Ovary (tissue), 9 donors: Measurements from ENCODE around the gene SBF2. TPM values are rescaled to one million over a fixed set of nuclear protein-coding genes. Genes with fewer than 3 reads are reported as not detected.

ENCODE experiments used
- DNase-seq, 5 donors: peaks; one replicate each; pipeline ENCODE4 v3.0.0-alpha.2; 2019 to 2020
- H3K27ac ChIP-seq, 2 donors: fragments of 200-600 bp; one replicate each; pipeline versions ENCODE4 v1.5.1 to v1.8.0; 2019 to 2022
- H3K27me3 ChIP-seq: fragments of 200-600 bp; one replicate; pipeline ENCODE4 v1.8.0; 2022
- H3K36me3 ChIP-seq: fragments of 200-600 bp; sonication (generic); one replicate; pipeline ENCODE4 v1.5.1; 2019
- H3K4me1 ChIP-seq: one replicate; pipeline ENCODE4 v1.8.1; 2013; ENCODE audit warnings: mild to moderate bottlenecking, moderate library complexity; ENCODE audit not compliant: insufficient read depth
- H3K4me3 ChIP-seq: fragments of 200-600 bp; sonication (generic); one replicate; pipeline ENCODE4 v1.5.1; 2017
- H3K9me3 ChIP-seq, 2 donors: fragments of 200-600 bp in 1 of 2; sonication (generic) in 1 of 2; one replicate each; pipeline versions ENCODE4 v1.5.1 to v1.8.1; 2013 to 2019; ENCODE audit warnings: mild to moderate bottlenecking in 1 of 2, moderate library complexity in 1 of 2
- EP300 ChIP-seq: sonication (generic); formaldehyde crosslinking; IDR thresholded peaks from one replicate; pipeline ENCODE4 v1.6.1; 2017; ENCODE audit warnings: antibody characterized with exemption
- POLR2A ChIP-seq: fragments of 450-650 bp; IDR thresholded peaks from one replicate; pipeline ENCODE4 v1.6.1; 2017; ENCODE audit warnings: antibody characterized with exemption, mild to moderate bottlenecking, moderate library complexity
- WGBS, 3 donors: extraction: QIAGEN DNeasy Blood & Tissue Kit in 1 of 3; methylation state at CpG; one replicate each; pipeline versions ENCODE4 v1.1.5 to v1.1.7; 2013 to 2017; 5-methylcytosine and 5-hydroxymethylcytosine counted together
- intact Hi-C, 4 donors: fragments of 100-400 bp; cut with DNase I; formaldehyde crosslinking; loops; one replicate each; pipeline versions ENCODE4 v1.11.0 to v1.15.1; 2022 to 2023
- polyA plus RNA-seq, 2 donors: library from polyadenylated mRNA; stranded (reverse); fragments of 200-250 nt in 1 of 2; fragments of 350-450 nt in 1 of 2; fragmentation: Illumina TruSeq in 1 of 2; extraction: RNeasy Lipid Tissue Mini Kit (QIAGEN cat#74804) in 1 of 2; gene quantifications; one replicate each; pipeline ENCODE4 v1.2.3, GENCODE V29; 2013 to 2014
- total RNA-seq, 7 donors: library from RNA; depleted of rRNA in 2 of 7; stranded (reverse); fragments of >200 nt in 2 of 7; fragmentation: NEBNext Ultra II Directional in 3 of 7; extraction: Animal tissue kit (Norgen Biotek cat#: 25700) in 3 of 7; gene quantifications; one replicate each; pipeline versions ENCODE4 v1.1.0 to v1.2.4, GENCODE V29; 2016 to 2023
- TF ChIP-seq, protein P1 (sequence below), 3 donors: fragments of 450-650 bp in 2 of 3; fragments of 200-600 bp in 1 of 3; IDR thresholded peaks; one replicate each; pipeline versions ENCODE4 v1.5.1 to v1.8.0; 2016 to 2022; ENCODE audit warnings: antibody characterized with exemption in 3 of 3, mild to moderate bottlenecking in 1 of 3
- donor health status: DM: no; HTN: no; CAD: no; lungs with moderate emphysema.
- donor health status: DM: no; HTN: no; CAD: no.
- donor health status: Bipolar disorder and iron deficiency.
- donor health status: DM: yes; HTN: yes; CAD: no.
- donor health status: DM: no; HTN: no; CAD: no.
- donor health status: DM: yes; HTN: yes; CAD: no.

SBF2 gene
- total and polyA plus RNA-seq, 9 donors, result 27.4 to 77.5 (median 50.8) TPM

DNA sequence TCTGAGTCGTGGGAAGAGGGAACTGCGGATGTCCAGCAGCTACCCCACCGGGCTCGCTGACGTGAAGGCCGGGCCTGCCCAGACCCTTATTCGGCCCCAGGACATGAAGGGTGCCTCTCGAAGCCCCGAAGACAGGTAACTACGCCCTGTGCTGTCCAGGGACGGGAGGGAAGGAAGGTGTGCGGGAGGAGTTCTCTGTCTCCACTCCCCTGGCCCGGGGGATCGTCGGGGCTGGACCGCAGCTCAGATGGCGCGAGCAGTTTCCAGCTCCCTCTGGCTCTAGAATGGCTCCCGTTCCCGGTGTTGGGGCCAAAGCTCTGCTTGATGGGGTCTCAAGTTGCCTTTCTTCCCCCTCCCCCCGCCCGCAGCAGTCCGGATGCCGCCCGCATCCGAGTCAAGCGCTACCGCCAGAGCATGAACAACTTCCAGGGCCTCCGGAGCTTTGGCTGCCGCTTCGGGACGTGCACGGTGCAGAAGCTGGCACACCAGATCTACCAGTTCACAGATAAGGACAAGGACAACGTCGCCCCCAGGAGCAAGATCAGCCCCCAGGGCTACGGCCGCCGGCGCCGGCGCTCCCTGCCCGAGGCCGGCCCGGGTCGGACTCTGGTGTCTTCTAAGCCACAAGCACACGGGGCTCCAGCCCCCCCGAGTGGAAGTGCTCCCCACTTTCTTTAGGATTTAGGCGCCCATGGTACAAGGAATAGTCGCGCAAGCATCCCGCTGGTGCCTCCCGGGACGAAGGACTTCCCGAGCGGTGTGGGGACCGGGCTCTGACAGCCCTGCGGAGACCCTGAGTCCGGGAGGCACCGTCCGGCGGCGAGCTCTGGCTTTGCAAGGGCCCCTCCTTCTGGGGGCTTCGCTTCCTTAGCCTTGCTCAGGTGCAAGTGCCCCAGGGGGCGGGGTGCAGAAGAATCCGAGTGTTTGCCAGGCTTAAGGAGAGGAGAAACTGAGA lies 12.2 kb upstream of the SBF2 start:
- 8 to 11% (median 10%) methylated on average over 62 to 65 of the region's 65 CpGs for WGBS, 3 donors
- Histone ChIP-seq H3K9me3 (no peaks in the 10 kb centered on the region), H3K36me3 (no peaks in the 10 kb centered on the region), H3K4me1 (peaks cover 10% of the 10 kb centered on the region), H3K27ac (peak overlapping the region; percentile 17 to 94), H3K27me3 (no peaks in the 10 kb centered on the region), H3K4me3 (peak overlapping the region; percentile 70)
- TF ChIP-seq, protein P1, sequence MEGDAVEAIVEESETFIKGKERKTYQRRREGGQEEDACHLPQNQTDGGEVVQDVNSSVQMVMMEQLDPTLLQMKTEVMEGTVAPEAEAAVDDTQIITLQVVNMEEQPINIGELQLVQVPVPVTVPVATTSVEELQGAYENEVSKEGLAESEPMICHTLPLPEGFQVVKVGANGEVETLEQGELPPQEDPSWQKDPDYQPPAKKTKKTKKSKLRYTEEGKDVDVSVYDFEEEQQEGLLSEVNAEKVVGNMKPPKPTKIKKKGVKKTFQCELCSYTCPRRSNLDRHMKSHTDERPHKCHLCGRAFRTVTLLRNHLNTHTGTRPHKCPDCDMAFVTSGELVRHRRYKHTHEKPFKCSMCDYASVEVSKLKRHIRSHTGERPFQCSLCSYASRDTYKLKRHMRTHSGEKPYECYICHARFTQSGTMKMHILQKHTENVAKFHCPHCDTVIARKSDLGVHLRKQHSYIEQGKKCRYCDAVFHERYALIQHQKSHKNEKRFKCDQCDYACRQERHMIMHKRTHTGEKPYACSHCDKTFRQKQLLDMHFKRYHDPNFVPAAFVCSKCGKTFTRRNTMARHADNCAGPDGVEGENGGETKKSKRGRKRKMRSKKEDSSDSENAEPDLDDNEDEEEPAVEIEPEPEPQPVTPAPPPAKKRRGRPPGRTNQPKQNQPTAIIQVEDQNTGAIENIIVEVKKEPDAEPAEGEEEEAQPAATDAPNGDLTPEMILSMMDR (IDR thresholded peaks at IDR 0.05), result no peak
- TF ChIP-seq EP300 (no peak), POLR2A (no peak)
- DNase-seq, result peak in 4 of 5 donors; percentile 42 to 57 (median 52)
- intact Hi-C loops, result loop anchor here (2.0 to 10.0 kb wide), 7 partner anchors 99 to 694 kb away; no protein-coding TSS in a partner anchor

DNA sequence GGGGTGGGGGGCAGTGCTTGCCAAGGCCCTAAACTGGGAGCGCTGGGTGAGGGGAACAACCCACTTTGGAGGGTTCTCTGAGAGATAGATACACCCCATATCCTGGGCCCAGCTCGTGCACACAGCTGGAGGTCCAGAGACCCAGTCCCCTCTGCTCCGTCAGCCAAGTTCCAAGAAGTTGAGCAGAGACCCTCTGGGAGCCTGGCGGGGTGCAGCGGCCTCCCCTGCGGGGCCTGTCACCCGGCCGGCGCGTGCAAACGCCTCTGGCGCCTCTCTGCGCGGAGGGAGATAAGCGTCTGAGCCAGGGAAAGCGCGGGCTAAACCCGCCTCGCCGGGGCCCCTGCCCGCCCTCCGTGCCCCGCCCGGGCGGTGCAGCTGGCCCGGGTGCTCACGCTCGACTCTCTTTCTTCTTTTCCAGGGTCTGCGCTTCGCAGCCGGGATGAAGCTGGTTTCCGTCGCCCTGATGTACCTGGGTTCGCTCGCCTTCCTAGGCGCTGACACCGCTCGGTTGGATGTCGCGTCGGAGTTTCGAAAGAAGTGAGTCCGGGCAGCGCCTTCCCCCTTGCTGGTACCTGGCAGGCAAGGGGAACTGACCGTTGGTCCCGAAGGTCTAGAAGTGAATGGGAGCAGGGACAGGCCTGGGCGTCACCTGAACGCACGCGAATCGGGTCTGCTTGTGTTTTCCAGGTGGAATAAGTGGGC lies 11.4 kb upstream of the SBF2 start:
- TF ChIP-seq POLR2A (no peak), EP300 (no peak)
- TF ChIP-seq, protein P1 (IDR thresholded peaks at IDR 0.05), result no peak
- H3K27ac ChIP-seq, result peak overlapping the region; percentile 17 to 94
- H3K9me3 ChIP-seq, result no peaks in the 10 kb centered on the region
- H3K36me3 ChIP-seq, result no peaks in the 10 kb centered on the region
- peaks cover 10% of the 10 kb centered on the region for H3K4me1 ChIP-seq
- DNase-seq, result peak; percentile 46 to 64 (median 52)
- peak overlapping the region; percentile 70 for H3K4me3 ChIP-seq
- no peaks in the 10 kb centered on the region for H3K27me3 ChIP-seq
- intact Hi-C loops, result loop anchor here (5.0 to 10.0 kb wide), 6 partner anchors 98 to 693 kb away; no protein-coding TSS in a partner anchor
- WGBS, 3 donors, result 1% methylated on average over 38 to 51 of the region's 51 CpGs

DNA sequence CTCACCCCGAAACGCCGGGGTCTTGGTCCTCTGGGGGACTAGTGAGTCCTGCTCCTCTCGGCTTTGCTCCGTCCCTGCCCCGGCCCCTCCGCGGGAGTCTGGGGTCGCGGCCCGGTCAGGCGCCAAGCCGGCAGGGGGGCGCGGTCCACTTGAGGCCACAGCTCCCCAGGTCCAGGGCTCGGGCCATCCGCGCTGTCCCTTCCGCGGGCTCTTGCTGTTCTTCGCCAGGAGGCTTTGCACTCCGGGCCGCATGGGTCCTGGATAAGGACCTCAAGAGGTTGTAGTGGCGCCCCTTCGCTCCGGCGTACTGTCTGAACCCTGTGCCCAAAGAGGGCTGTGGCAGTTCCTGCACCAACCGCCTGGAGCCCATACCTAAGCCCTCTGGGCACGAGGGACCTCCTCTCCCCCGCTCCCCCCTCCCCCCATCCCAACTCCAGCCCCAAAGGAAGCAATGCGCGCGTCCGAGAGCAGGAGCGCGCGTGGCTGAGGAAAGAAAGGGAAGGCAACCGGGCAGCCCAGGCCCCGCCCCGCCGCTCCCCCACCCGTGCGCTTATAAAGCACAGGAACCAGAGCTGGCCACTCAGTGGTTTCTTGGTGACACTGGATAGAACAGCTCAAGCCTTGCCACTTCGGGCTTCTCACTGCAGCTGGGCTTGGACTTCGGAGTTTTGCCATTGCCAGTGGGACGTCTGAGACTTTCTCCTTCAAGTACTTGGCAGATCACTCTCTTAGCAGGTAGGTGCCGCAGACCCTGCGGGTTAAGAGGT lies 10.7 kb upstream of the SBF2 start, which contains the start of gene ADM:
ADM (plus strand) TSS at position 579 of the 767 bp plus-strand sequence. CDS start 628 bp downstream, outside the sequence.
- Histone ChIP-seq H3K4me3 (peak within 1 kb of the TSS; percentile 70), H3K36me3 (no peaks in the 10 kb centered on the region), H3K27ac (peak within 1 kb of the TSS; percentile 77 to 94), H3K4me1 (peaks cover 10% of the 10 kb centered on the region), H3K9me3 (no peaks in the 10 kb centered on the region), H3K27me3 (no peaks in the 10 kb centered on the region)
- TF ChIP-seq, protein P1 (IDR thresholded peaks at IDR 0.05), result peak; percentile 34 to 73 (median 48)
- TF ChIP-seq EP300 (no peak), POLR2A (peak; percentile 79)
- DNase-seq, result peak; percentile 89 to 92 (median 91)
- intact Hi-C loops, result loop anchor here (5.0 to 10.0 kb wide), 6 partner anchors 97 to 692 kb away; no protein-coding TSS in a partner anchor
- WGBS, 3 donors, result 1 to 2% (median 1%) methylated on average over 39 to 48 of the region's 48 CpGs
